ENCODE measurements around the gene NPTX1.

NPTX1 gene

GRCh38 chr17:80504686-80505413 is 28.4 kb upstream of the NPTX1 start:
- no peak for DNase-seq (ENCODE audit: low spot score)

GRCh38 chr17:80503921-80504320 is 27.5 kb upstream of the NPTX1 start:
- DNase-seq (ENCODE audit: low spot score) = no peak

- DNase-seq (ENCODE audit: low spot score) = no peak
Observed at GRCh38 chr17:80503031-80503430, 26.6 kb upstream of the NPTX1 start.

- DNase-seq (ENCODE audit: low spot score) = no peak
Observed at GRCh38 chr17:80502578-80502877, 26.1 kb upstream of the NPTX1 start.

GRCh38 chr17:80501741-80502577 is 25.6 kb upstream of the NPTX1 start:
- DNase-seq (ENCODE audit: low spot score) = no peak

- DNase-seq (ENCODE audit: low spot score) = no peak
Observed at GRCh38 chr17:80499961-80500665, 23.7 kb upstream of the NPTX1 start.

GRCh38 chr17:80499560-80499959 is 23.2 kb upstream of the NPTX1 start:
- DNase-seq (ENCODE audit: low spot score) = no peak

GRCh38 chr17:80498920-80499410 is 22.6 kb upstream of the NPTX1 start:
- DNase-seq (ENCODE audit: low spot score) = no peak

GRCh38 chr17:80498242-80498919 is 22.0 kb upstream of the NPTX1 start:
- peak; percentile 79 for DNase-seq (ENCODE audit: low spot score)

GRCh38 chr17:80497726-80498241 is 21.4 kb upstream of the NPTX1 start:
- DNase-seq (ENCODE audit: low spot score) = no peak

- DNase-seq (ENCODE audit: low spot score) = no peak
Observed at GRCh38 chr17:80494547-80494946, 18.1 kb upstream of the NPTX1 start.

- no peak for DNase-seq (ENCODE audit: low spot score)
Observed at GRCh38 chr17:80492343-80493136, 16.1 kb upstream of the NPTX1 start.

- peak; percentile 70 for DNase-seq (ENCODE audit: low spot score)
Observed at GRCh38 chr17:80491478-80492342, 15.3 kb upstream of the NPTX1 start.

- no peak for DNase-seq (ENCODE audit: low spot score)
Observed at GRCh38 chr17:80487511-80487910, 11.1 kb upstream of the NPTX1 start.

GRCh38 chr17:80486692-80487091 is 10.3 kb upstream of the NPTX1 start:
- peak; percentile 67 for DNase-seq (ENCODE audit: low spot score)

GRCh38 chr17:80485846-80486245 is 9.4 kb upstream of the NPTX1 start:
- DNase-seq (ENCODE audit: low spot score) = peak; percentile 91

GRCh38 chr17:80482555-80483308 is 6.3 kb upstream of the NPTX1 start:
- DNase-seq (ENCODE audit: low spot score) = no peak

- no peak for DNase-seq (ENCODE audit: low spot score)
Observed at GRCh38 chr17:80482058-80482318, 5.6 kb upstream of the NPTX1 start.
